A673 (cell line): ENCODE results near the gene CMTM6. TPM values are rescaled to one million over a fixed set of nuclear protein-coding genes. Genes with fewer than 3 reads are reported as not detected.

Source experiments
- BruUV-seq: library from RNA; stranded (reverse); fragments of 400-500 nt; replicated peaks from 2 replicates; lab custom pipeline; 2021; lab: Mats Ljungman, UMichigan
- CTCF ChIA-PET: fragments of 300-600 bp; sonication (Branson Sonifier 250); formaldehyde crosslinking; loops from one replicate; lab custom pipeline; 2022; ENCODE audit warnings: antibody characterized with exemption; lab: Charles Lee
- POLR2A ChIA-PET: fragments of 300-600 bp; sonication (Branson Sonifier 250); formaldehyde crosslinking; loops from one replicate; lab custom pipeline; 2022; ENCODE audit warnings: antibody characterized with exemption; ENCODE audit not compliant: low non-redundant PET; lab: Charles Lee
- DNase-seq: peaks from one replicate; pipeline ENCODE4 v3.0.0-alpha.2; 2015; ENCODE audit warnings: low spot score
- H3K27ac ChIP-seq: fragments of 200-600 bp; sonication (generic); 2 replicates; pipeline ENCODE4 v1.5.1; 2016; ENCODE audit warnings: mixed run types, low read depth, mild to moderate bottlenecking, mixed read lengths, antibody characterized with exemption, low read length; ENCODE audit not compliant: poor library complexity, severe bottlenecking
- H3K27me3 ChIP-seq: fragments of 200-600 bp; sonication (generic); replicated peaks from 2 replicates; pipeline ENCODE4 v1.6.1; 2017; ENCODE audit warnings: mixed run types, low read depth, mild to moderate bottlenecking, mixed read lengths, antibody characterized with exemption, low read length; ENCODE audit not compliant: insufficient read depth, poor library complexity
- H3K36me3 ChIP-seq: fragments of 200-600 bp; sonication (generic); 2 replicates; pipeline ENCODE4 v1.6.1; 2016; ENCODE audit warnings: mixed run types, mild to moderate bottlenecking, mixed read lengths, antibody characterized with exemption, low read length; ENCODE audit not compliant: insufficient read depth, poor library complexity, severe bottlenecking
- H3K4me1 ChIP-seq: fragments of 200-600 bp; sonication (generic); 2 replicates; pipeline ENCODE4 v1.6.1; 2017; ENCODE audit warnings: mixed run types, mild to moderate bottlenecking, mixed read lengths, antibody characterized with exemption, low read length; ENCODE audit not compliant: insufficient read depth, poor library complexity, severe bottlenecking
- H3K4me3 ChIP-seq: fragments of 200-600 bp; sonication (generic); 2 replicates; pipeline ENCODE4 v1.5.1; 2016; ENCODE audit warnings: low read depth, mixed run types, mild to moderate bottlenecking, mixed read lengths, low read length; ENCODE audit not compliant: poor library complexity, severe bottlenecking
- H3K9me3 ChIP-seq: fragments of 200-600 bp; sonication (generic); 2 replicates; pipeline ENCODE4 v1.6.1; 2016; ENCODE audit warnings: mixed run types, low read depth, mild to moderate bottlenecking, mixed read lengths, antibody characterized with exemption, low read length; ENCODE audit not compliant: poor library complexity, severe bottlenecking
- CTCF ChIP-seq: fragments of 300-800, 200-600 bp; sonication (generic); conservative IDR thresholded peaks from 2 replicates; pipeline ENCODE4 v1.5.1; 2017; ENCODE audit warnings: low read depth, mild to moderate bottlenecking, antibody characterized with exemption, low read length, moderate library complexity, mixed read lengths
- EZH2 ChIP-seq: fragments of 200-600 bp; sonication (generic); IDR thresholded peaks from 2 replicates; pipeline ENCODE4 v1.6.1; 2017; ENCODE audit warnings: borderline replicate concordance, low read depth, mild to moderate bottlenecking, mixed read lengths, antibody characterized with exemption, low read length; ENCODE audit not compliant: poor library complexity, severe bottlenecking
- intact Hi-C: fragments of 100-400 bp; cut with micrococcal nuclease; formaldehyde crosslinking; loops from one replicate; pipeline ENCODE4 v1.10.0; 2022; ENCODE audit not compliant: unreplicated experiment
- total RNA-seq: library from RNA; stranded (reverse); gene quantifications from 2 replicates; pipeline ENCODE4 v1.2.3, GENCODE V29; 2021

The CMTM6 gene
- total RNA-seq, 1 experiment from 2014 or later, result 32.3 TPM

- Histone ChIP-seq H3K9me3 (no peaks in the 10 kb centered on the region), H3K4me1 (no peaks in the 10 kb centered on the region), H3K4me3 (no peak overlapping the region), H3K27me3 (peaks cover 6% of the 10 kb centered on the region), H3K36me3 (no peaks in the 10 kb centered on the region), H3K27ac (no peak overlapping the region)
- TF ChIP-seq CTCF (no peak), EZH2 (no peak)
- ChIA-PET CTCF (no interaction called here), POLR2A (no interaction called here)
- no peak for DNase-seq
- no TSS peak for BruUV-seq
- intact Hi-C loops, result no loop called here
These were observed 68.4 kb downstream of the CMTM6 start for GRCh38 chr3:32434206-32434605.

- ChIA-PET POLR2A (no interaction called here), CTCF (no interaction called here)
These were observed 69.7 kb downstream of the CMTM6 start for GRCh38 chr3:32432711-32433530.

GRCh38 chr3:32432045-32432710 lies 70.5 kb downstream of the CMTM6 start:
- ChIA-PET POLR2A (no interaction called here), CTCF (no interaction called here)
- DNase-seq, result no peak
- no TSS peak for BruUV-seq
- TF ChIP-seq CTCF, result no peak
- TF ChIP-seq EZH2, result no peak
- no peaks in the 10 kb centered on the region for H3K4me1 ChIP-seq
- H3K9me3 ChIP-seq, result no peaks in the 10 kb centered on the region
- no peak overlapping the region for H3K4me3 ChIP-seq
- no peaks in the 10 kb centered on the region for H3K36me3 ChIP-seq
- H3K27ac ChIP-seq, result no peak overlapping the region
- intact Hi-C loops, result no loop called here
- peaks cover 15% of the 10 kb centered on the region for H3K27me3 ChIP-seq

More at GRCh38 chr3:32432711-32433530, 69.7 kb downstream of the CMTM6 start:
- no peaks in the 10 kb centered on the region for H3K36me3 ChIP-seq
- H3K4me3 ChIP-seq, result no peak overlapping the region
- H3K9me3 ChIP-seq, result no peaks in the 10 kb centered on the region
- DNase-seq, result no peak
- H3K27ac ChIP-seq, result no peak overlapping the region
- H3K27me3 ChIP-seq, result peaks cover 11% of the 10 kb centered on the region
- no peak for TF ChIP-seq CTCF
- TF ChIP-seq EZH2, result no peak
- H3K4me1 ChIP-seq, result no peaks in the 10 kb centered on the region
- BruUV-seq, result no TSS peak
- intact Hi-C loops, result no loop called here
